22Rv1 (cell line): ENCODE measurements around the gene KRTAP23-1.

Experiments
- CTCF ChIP-seq: fragments of 450-650 bp; IDR thresholded peaks from 2 replicates; pipeline ENCODE4 v1.5.1; 2017; ENCODE audit warnings: mild to moderate bottlenecking
- ZFX ChIP-seq: fragments of 450-650 bp; IDR thresholded peaks from 2 replicates; pipeline ENCODE4 v1.6.1; 2017; ENCODE audit warnings: antibody characterized with exemption, borderline replicate concordance

- no peak for TF ChIP-seq CTCF
- TF ChIP-seq ZFX = no peak
Measured at GRCh38 chr21:30315701-30316100, 32.7 kb downstream of the KRTAP23-1 start.
